GM20000 (cell line): Measurements from ENCODE around the gene MCM6.

Experiments
- DNase-seq: peaks from one replicate; pipeline ENCODE4 v3.0.0; 2012; ENCODE audit warnings: low spot score
- TF ChIP-seq, protein P1 (sequence below): IDR thresholded peaks from 2 replicates; pipeline ENCODE4 v1.5.1; 2012; ENCODE audit warnings: mild to moderate bottlenecking, control low read depth; ENCODE audit errors: extremely low read depth, missing control alignments

The MCM6 gene

DNA sequence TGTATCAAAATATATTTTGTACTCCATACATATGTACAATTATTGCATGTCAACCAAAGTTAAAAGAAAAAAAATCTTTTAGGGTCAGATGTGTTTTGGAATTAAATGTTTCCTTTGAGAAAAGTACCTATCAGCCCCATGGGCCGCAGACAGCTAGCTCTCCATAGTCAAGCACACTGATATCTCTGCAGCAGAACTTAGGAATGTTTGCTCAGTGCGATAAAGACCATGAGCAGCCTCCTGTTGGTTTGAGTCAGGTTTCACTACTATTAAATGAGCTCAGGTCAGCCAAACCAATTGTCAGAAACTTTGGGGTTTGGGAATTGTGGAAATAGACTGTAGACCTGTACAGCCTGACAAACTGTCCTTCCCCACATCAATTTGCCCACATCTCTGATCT lies 73.0 kb downstream of the MCM6 start:
- TF ChIP-seq, protein P1, sequence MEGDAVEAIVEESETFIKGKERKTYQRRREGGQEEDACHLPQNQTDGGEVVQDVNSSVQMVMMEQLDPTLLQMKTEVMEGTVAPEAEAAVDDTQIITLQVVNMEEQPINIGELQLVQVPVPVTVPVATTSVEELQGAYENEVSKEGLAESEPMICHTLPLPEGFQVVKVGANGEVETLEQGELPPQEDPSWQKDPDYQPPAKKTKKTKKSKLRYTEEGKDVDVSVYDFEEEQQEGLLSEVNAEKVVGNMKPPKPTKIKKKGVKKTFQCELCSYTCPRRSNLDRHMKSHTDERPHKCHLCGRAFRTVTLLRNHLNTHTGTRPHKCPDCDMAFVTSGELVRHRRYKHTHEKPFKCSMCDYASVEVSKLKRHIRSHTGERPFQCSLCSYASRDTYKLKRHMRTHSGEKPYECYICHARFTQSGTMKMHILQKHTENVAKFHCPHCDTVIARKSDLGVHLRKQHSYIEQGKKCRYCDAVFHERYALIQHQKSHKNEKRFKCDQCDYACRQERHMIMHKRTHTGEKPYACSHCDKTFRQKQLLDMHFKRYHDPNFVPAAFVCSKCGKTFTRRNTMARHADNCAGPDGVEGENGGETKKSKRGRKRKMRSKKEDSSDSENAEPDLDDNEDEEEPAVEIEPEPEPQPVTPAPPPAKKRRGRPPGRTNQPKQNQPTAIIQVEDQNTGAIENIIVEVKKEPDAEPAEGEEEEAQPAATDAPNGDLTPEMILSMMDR: no peak
- DNase-seq: no peak

DNA sequence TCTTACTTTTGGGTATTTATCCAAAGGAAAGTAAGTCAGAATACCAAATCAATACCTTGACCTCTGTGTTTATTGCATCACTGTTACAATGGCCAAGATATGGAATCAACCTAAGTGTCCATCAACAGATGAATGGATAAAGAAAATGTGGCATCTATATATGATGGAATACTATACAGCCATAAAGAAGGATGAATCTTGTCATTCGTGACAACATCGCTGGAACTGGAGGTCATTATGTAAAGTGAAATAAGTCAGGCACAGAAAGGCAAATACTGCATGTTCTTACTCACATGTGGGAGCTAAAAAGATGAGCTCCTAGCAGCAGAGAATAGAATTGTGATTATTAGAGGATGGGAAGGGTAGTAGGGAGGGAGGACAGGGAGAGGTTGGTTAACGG lies 73.9 kb downstream of the MCM6 start:
- no peak for DNase-seq
- TF ChIP-seq, protein P1: no peak

DNA sequence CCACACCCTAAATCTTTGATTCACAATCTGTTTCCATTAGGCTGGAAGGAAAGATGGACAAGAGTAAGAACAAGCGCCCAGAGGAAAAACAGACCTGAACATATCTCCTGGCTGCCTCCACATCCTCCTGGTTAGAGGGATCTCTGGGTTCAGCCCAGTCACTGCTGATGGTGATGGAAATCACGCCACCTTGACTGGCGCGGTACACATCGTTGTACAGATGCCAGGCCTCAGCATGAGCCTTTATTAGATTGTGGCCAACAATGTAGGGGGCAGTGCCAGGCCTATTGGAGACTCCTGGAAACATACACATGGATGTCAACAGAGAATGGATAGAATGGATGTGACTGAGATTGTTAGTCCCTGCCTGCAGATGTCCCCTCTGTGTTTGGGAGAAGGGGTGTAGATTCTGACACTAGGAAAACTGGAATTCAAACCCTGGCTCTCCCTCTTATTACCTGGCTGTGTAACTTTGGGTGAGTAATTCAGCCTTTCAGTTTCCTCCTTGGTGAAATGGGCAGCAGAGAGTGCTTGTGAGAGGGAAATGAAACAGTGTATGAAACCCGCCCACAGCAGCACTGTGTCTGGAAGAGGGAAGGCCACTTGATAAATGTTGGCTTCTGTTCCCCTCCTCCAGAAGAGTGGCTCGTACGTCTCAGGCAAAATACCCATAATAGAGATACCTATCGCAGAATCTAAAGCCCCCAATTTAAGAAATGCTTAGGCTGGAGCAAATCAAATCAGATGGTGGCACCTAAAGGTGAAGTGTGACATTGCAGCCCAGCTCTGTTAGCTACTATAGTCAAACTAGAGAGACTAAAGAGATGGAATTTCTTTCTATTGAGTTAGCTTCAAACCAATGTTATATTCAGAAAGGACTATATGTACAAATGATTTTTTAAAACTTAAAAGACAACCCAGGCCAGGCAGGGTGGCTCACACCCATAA lies 75.5 kb downstream of the MCM6 start:
- DNase-seq: no peak
- TF ChIP-seq, protein P1: no peak

DNA sequence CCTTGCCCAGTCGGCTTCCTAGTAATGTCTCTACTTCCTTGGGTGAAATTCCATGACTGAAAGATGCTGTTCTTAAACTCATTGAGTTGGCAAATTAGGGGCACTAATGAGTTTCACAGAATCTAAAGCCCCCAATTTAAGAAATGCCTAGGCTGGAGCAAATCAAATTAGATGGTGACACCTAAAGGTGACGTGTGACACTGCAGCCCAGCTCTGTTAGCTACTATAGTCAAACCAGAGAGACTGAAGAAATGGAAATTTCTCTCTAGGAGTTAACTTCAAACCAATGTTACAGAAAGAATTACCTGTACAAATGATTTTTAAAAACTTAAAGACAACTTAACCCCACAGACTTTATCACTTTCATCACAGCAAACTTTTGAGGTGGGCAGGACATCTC lies 76.5 kb downstream of the MCM6 start:
- TF ChIP-seq, protein P1: no peak
- DNase-seq: no peak

DNA sequence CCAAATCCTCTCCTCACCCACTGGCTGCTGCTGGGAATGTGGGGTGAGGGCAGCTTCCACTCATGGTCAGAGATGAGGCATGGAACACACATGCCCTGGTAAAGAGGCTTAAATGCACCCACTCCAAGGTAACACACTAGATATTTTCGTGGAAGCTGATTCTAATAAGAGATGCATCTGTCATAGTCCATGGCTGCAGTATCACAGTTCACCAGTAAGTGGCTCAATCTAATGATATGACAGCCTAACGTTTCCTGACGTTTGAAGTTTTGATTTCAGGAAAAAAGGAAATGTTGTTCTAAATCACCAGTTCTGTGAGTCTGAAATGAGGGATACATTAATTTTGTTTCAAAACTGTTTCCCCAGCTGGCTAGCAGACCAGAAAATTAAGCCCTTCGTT lies 77.5 kb downstream of the MCM6 start:
- TF ChIP-seq, protein P1: no peak
- no peak for DNase-seq

GRCh38 chr2:135798275-135798705 lies 78.0 kb downstream of the MCM6 start:
- TF ChIP-seq, protein P1: no peak
- DNase-seq: no peak

DNA sequence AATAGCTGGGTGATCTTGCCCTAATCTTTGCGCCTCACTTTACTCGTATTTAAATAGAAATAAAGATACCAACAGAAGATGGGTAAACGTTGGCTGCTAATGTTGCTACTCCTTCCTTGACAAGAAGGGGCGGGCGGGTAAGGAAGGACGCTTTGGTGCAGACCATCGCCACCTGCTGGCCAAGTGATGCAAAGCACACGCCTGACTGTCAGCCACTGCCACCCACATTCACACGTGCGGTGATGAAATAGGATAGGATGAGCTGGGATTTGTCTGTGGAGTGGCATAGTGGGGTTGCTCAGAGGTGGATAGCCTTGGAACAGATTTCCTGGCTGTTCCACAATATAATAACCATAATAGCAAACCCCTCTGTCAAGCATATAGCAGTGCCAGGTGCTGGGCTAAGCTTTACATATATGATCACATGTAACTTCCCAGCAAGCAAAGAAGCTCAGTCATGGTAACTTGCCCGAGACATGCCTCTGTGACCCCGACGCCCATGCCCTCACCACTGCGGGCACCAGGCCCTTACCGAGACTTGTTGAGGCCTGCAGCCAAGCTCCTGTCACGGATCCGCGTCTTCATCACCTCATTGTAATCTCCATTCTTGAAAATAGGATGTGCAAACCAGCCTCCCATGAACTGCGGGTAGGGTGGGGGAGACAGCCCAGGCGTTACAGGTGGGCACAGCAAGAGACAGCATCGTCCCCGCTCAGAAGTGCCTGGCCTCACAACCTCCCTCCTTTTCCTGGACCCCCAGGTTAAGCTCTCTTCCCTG lies 78.6 kb downstream of the MCM6 start:
- peak; percentile 74 for DNase-seq
- TF ChIP-seq, protein P1: peak; percentile 94
